HEK293T (cell line): ENCODE measurements around the gene LMTK2.

ENCODE experiments used
- ARNT ChIP-seq: fragments of 450-650 bp; IDR thresholded peaks from 2 replicates; pipeline ENCODE4 v1.6.1; 2017; ENCODE audit warnings: mild to moderate bottlenecking
- BHLHE40 ChIP-seq: fragments of 450-650 bp; IDR thresholded peaks from 2 replicates; pipeline ENCODE4 v1.6.1; 2016; ENCODE audit warnings: mild to moderate bottlenecking, moderate library complexity, borderline replicate concordance
- ELF4 ChIP-seq: fragments of 450-650 bp; IDR thresholded peaks from 2 replicates; pipeline ENCODE4 v1.6.1; 2017; ENCODE audit warnings: antibody characterized with exemption
- FOXK2 ChIP-seq: fragments of 450-650 bp; IDR thresholded peaks from 2 replicates; pipeline ENCODE4 v1.6.1; 2016; ENCODE audit warnings: mild to moderate bottlenecking
- FOXM1 ChIP-seq: fragments of 450-650 bp; IDR thresholded peaks from 2 replicates; pipeline ENCODE4 v1.6.1; 2017; ENCODE audit warnings: mild to moderate bottlenecking, borderline replicate concordance
- HDGF ChIP-seq: fragments of 450-650 bp; IDR thresholded peaks from 2 replicates; pipeline ENCODE4 v1.6.1; 2017; ENCODE audit warnings: antibody characterized with exemption, borderline replicate concordance
- NFRKB ChIP-seq: fragments of 450-650 bp; IDR thresholded peaks from 2 replicates; pipeline ENCODE4 v1.6.1; 2016; ENCODE audit warnings: mild to moderate bottlenecking, moderate library complexity
- SP1 ChIP-seq: fragments of 450-650 bp; IDR thresholded peaks from 2 replicates; pipeline ENCODE4 v1.6.1; 2017
- SUZ12 ChIP-seq: fragments of 450-650 bp; IDR thresholded peaks from 2 replicates; pipeline ENCODE4 v1.6.1; 2016; ENCODE audit warnings: mild to moderate bottlenecking

- no peak for TF ChIP-seq NFRKB
- no peak for TF ChIP-seq HDGF
- TF ChIP-seq FOXM1: no peak
- TF ChIP-seq FOXK2: no peak
- no peak for TF ChIP-seq SP1
- no peak for TF ChIP-seq ELF4
- no peak for TF ChIP-seq ARNT
- no peak for TF ChIP-seq BHLHE40
- no peak for TF ChIP-seq SUZ12
These were observed 132.3 kb downstream of the LMTK2 start for GRCh38 chr7:98238976-98239375.
